Ovary (tissue), 3 donors: ENCODE data around the gene TKTL2.

Experiments
- CTCF ChIP-seq, 3 donors: fragments of 450-650 bp in 2 of 3; fragments of 200-600 bp in 1 of 3; IDR thresholded peaks; one replicate each; pipeline versions ENCODE4 v1.5.1 to v1.8.0; 2016 to 2022; ENCODE audit warnings: antibody characterized with exemption in 3 of 3, mild to moderate bottlenecking in 1 of 3
- POLR2A ChIP-seq: fragments of 450-650 bp; IDR thresholded peaks from one replicate; pipeline ENCODE4 v1.6.1; 2017; ENCODE audit warnings: antibody characterized with exemption, mild to moderate bottlenecking, moderate library complexity
- donor health status: DM: no; HTN: no; CAD: no.

- no peak for TF ChIP-seq CTCF (IDR thresholded peaks at IDR 0.05)
- TF ChIP-seq POLR2A = no peak
These were observed at the start of gene TKTL2 for GRCh38 chr4:163473576-163473975.
